Stimulated activated CD4-positive, alpha-beta T cell treated with anti-CD3 and anti-CD28 coated beads, Interleukin-4, amount 100 ng/mL, for 4 hours (primary cell): Measurements from ENCODE around the gene MED10.

Experiments used
- DNase-seq, 2 experiments: peaks; one replicate each; pipeline ENCODE4 v3.0.0-alpha.2; 2020

Gene MED10

GRCh38 chr5:6398570-6399230, 20.4 kb upstream of the MED10 start:
- no peak for DNase-seq

- no peak for DNase-seq
Observed at GRCh38 chr5:6397536-6398269, 19.4 kb upstream of the MED10 start.

GRCh38 chr5:6396836-6397535, 18.6 kb upstream of the MED10 start:
- DNase-seq = no peak

GRCh38 chr5:6396043-6396442, 17.7 kb upstream of the MED10 start:
- no peak for DNase-seq

GRCh38 chr5:6395621-6396020, 17.3 kb upstream of the MED10 start:
- no peak for DNase-seq

GRCh38 chr5:6395102-6395445, 16.7 kb upstream of the MED10 start:
- no peak for DNase-seq

- DNase-seq = no peak
Observed at GRCh38 chr5:6394429-6395101, 16.2 kb upstream of the MED10 start.

- DNase-seq = no peak
Observed at GRCh38 chr5:6393596-6394194, 15.3 kb upstream of the MED10 start.

GRCh38 chr5:6392561-6392960, 14.2 kb upstream of the MED10 start:
- DNase-seq = no peak

GRCh38 chr5:6391151-6391550, 12.8 kb upstream of the MED10 start:
- no peak for DNase-seq

GRCh38 chr5:6389946-6390530, 11.7 kb upstream of the MED10 start:
- DNase-seq = no peak

- DNase-seq = no peak
Observed at GRCh38 chr5:6389397-6389796, 11.1 kb upstream of the MED10 start.

GRCh38 chr5:6387970-6388369, 9.6 kb upstream of the MED10 start:
- no peak for DNase-seq

- no peak for DNase-seq
Observed at GRCh38 chr5:6386271-6386670, 7.9 kb upstream of the MED10 start.

GRCh38 chr5:6384856-6385255, 6.5 kb upstream of the MED10 start:
- DNase-seq = no peak

GRCh38 chr5:6383376-6383775, 5.0 kb upstream of the MED10 start:
- DNase-seq = no peak

- DNase-seq = no peak
Observed at GRCh38 chr5:6379246-6379645, 899 bp upstream of the MED10 start.

GRCh38 chr5:6378766-6379103, 388 bp upstream of the MED10 start:
- no peak for DNase-seq

- no peak for DNase-seq
Observed at GRCh38 chr5:6377582-6377904, 804 bp downstream of the MED10 start.

- no peak for DNase-seq
Observed at GRCh38 chr5:6376974-6377520, 1.3 kb downstream of the MED10 start.

- DNase-seq = no peak
Observed at GRCh38 chr5:6373081-6373846, 5.1 kb downstream of the MED10 start.
